ENCODE data around the gene PHLDA3.
A peak's percentile ranks its signal among the peaks of the same experiment; 100 is the strongest.

The PHLDA3 gene

GRCh38 chr1:201457508-201457960 is 11.5 kb downstream of the PHLDA3 start (continued):
- TF ChIP-seq ZNF521 (tag by site-specific recombination; IDR thresholded peaks at IDR 0.05): no peak
- no peak for TF ChIP-seq SP3 (tag by site-specific recombination; IDR thresholded peaks at IDR 0.05)
- TF ChIP-seq ZNF302 (tag by site-specific recombination; IDR thresholded peaks at IDR 0.05; ENCODE audit: low read depth): no peak
- TF ChIP-seq ZSCAN5A (tag by site-specific recombination; IDR thresholded peaks at IDR 0.05): 0 out of 2 replicates have a peak, but pooled peaks have one; percentile 43
- TF ChIP-seq ZNF707 (tag by site-specific recombination; IDR thresholded peaks at IDR 0.05): no peak
- no peak for TF ChIP-seq ZNF624 (tag by site-specific recombination; IDR thresholded peaks at IDR 0.05)
- TF ChIP-seq ZNF140 (tag by site-specific recombination; IDR thresholded peaks at IDR 0.05): no peak
- no peak for TF ChIP-seq SCRT1 (tag by site-specific recombination; IDR thresholded peaks at IDR 0.05; ENCODE audit: borderline replicate concordance)
- TF ChIP-seq ZNF280D (tag by site-specific recombination; IDR thresholded peaks at IDR 0.05): no peak
- TF ChIP-seq KLF10 (tag by site-specific recombination; IDR thresholded peaks at IDR 0.05): no peak
- no peak for TF ChIP-seq ZNF560 (tag by site-specific recombination; IDR thresholded peaks at IDR 0.05; ENCODE audit: borderline replicate concordance)
- TF ChIP-seq WT1 (tag by site-specific recombination; IDR thresholded peaks at IDR 0.05): peak; percentile 79
- TF ChIP-seq ZFHX2 (tag by site-specific recombination; conservative IDR thresholded peaks at IDR 0.05): peak; percentile 77
- no peak for TF ChIP-seq ZNF214 (tag by site-specific recombination; IDR thresholded peaks at IDR 0.05; ENCODE audit: borderline replicate concordance)
- peak; percentile 69 for TF ChIP-seq ZNF664 (tag by site-specific recombination; IDR thresholded peaks at IDR 0.05)
- TF ChIP-seq ZNF114 (tag by site-specific recombination; IDR thresholded peaks at IDR 0.05): no peak
- TF ChIP-seq ZNF623 (tag by site-specific recombination; IDR thresholded peaks at IDR 0.05): no peak
- TF ChIP-seq GLIS1 (tag by site-specific recombination; IDR thresholded peaks at IDR 0.05): peak; percentile 100
- no peak for TF ChIP-seq PRDM1 (tag by site-specific recombination; IDR thresholded peaks at IDR 0.05)
- no peak for TF ChIP-seq ZNF518A (tag by site-specific recombination; conservative IDR thresholded peaks at IDR 0.05; ENCODE audit: low read depth)
- TF ChIP-seq REST (tag by site-specific recombination; IDR thresholded peaks at IDR 0.05): no peak
- TF ChIP-seq ZNF394 (tag by site-specific recombination; IDR thresholded peaks at IDR 0.05; ENCODE audit: borderline replicate concordance): no peak
- no peak for TF ChIP-seq ZNF600 (tag by site-specific recombination; IDR thresholded peaks at IDR 0.05)
- TF ChIP-seq ZNF266 (tag by site-specific recombination; IDR thresholded peaks at IDR 0.05; ENCODE audit: low read depth): no peak
- TF ChIP-seq GLI2 (tag by site-specific recombination; IDR thresholded peaks at IDR 0.05; ENCODE audit: borderline replicate concordance, low read depth): peak; percentile 80; the same call in 1 of the 2 replicates
- peak; percentile 36; the same call in 1 of the 2 replicates for TF ChIP-seq SCRT2 (tag by site-specific recombination; IDR thresholded peaks at IDR 0.05)
- 0 out of 2 replicates have a peak, but pooled peaks have one; percentile 61 for TF ChIP-seq OVOL3 (tag by site-specific recombination; IDR thresholded peaks at IDR 0.05)
- no peak for TF ChIP-seq ZNF202 (tag by site-specific recombination; IDR thresholded peaks at IDR 0.05; ENCODE audit: borderline replicate concordance)
